ENCODE results near the gene GAMT. TPM values are rescaled to one million over a fixed set of nuclear protein-coding genes. Genes with fewer than 3 reads are reported as not detected.

GAMT gene
- total and polyA plus RNA-seq, 2 experiments from 2014 or later: 121 to 170 TPM

GRCh38 chr19:1438035-1438932 lies 36.9 kb upstream of the GAMT start, which contains the start of gene RPS15:
Gene RPS15 (plus strand): TSS chr19:1438396. CDS start chr19:1438426, 30 bp downstream.
- Histone ChIP-seq H3K79me2 (peaks cover 28% of the 10 kb centered on the region), H3K4me2 (peak within 1 kb of the TSS; percentile 98), H3K27ac (peak within 1 kb of the TSS; percentile 95), H3K27me3 (no peaks in the 10 kb centered on the region), H3K9me3 (ENCODE audit: low read depth) (no peaks in the 10 kb centered on the region), H3K4me1 (ENCODE audit: insufficient read depth) (peaks cover 5% of the 10 kb centered on the region), H4K20me1 (ENCODE audit: insufficient read depth, poor library complexity, severe bottlenecking) (peaks cover 41% of the 10 kb centered on the region), H3K36me3 (replicated peaks; ENCODE audit: insufficient read depth, low read depth) (no peaks in the 10 kb centered on the region), H3K4me3 (peak within 1 kb of the TSS; percentile 59), H2AFZ (peak within 1 kb of the TSS; percentile 22), H3K9me2 (replicated peaks; ENCODE audit: insufficient read depth) (no peaks in the 10 kb centered on the region)
- DNase-seq (ENCODE audit: low spot score): peak; percentile 98
- TF ChIP-seq EZH2 (IDR thresholded peaks at IDR 0.05; ENCODE audit: borderline replicate concordance): no peak
- peak; percentile 95 for TF ChIP-seq CTCF (IDR thresholded peaks at IDR 0.05; ENCODE audit: poor library complexity)
- 2% methylated on average over 98 of the region's 100 CpGs for WGBS (ENCODE audit: low lambda C conversion rate, missing lambda C conversion rate)

GRCh38 chr19:1437609-1438008 lies 36.3 kb upstream of the GAMT start:
- Histone ChIP-seq H4K20me1 (ENCODE audit: insufficient read depth, poor library complexity, severe bottlenecking) (peaks cover 36% of the 10 kb centered on the region), H3K4me1 (ENCODE audit: insufficient read depth) (peaks cover 5% of the 10 kb centered on the region), H3K4me2 (peak overlapping the region; percentile 51), H3K4me3 (no peak overlapping the region), H3K79me2 (peaks cover 28% of the 10 kb centered on the region), H3K9me2 (replicated peaks; ENCODE audit: insufficient read depth) (no peaks in the 10 kb centered on the region), H3K36me3 (replicated peaks; ENCODE audit: insufficient read depth, low read depth) (no peaks in the 10 kb centered on the region), H3K27ac (peak overlapping the region; percentile 76), H3K27me3 (no peaks in the 10 kb centered on the region), H2AFZ (no peak overlapping the region), H3K9me3 (ENCODE audit: low read depth) (no peaks in the 10 kb centered on the region)
- no peak for DNase-seq (ENCODE audit: low spot score)
- no peak for TF ChIP-seq CTCF (IDR thresholded peaks at IDR 0.05; ENCODE audit: poor library complexity)
- no peak for TF ChIP-seq EZH2 (IDR thresholded peaks at IDR 0.05; ENCODE audit: borderline replicate concordance)
- no peak for TF ChIP-seq EZH2phosphoT487 (IDR thresholded peaks at IDR 0.05; ENCODE audit: low read depth, severe bottlenecking, unreplicated experiment)
- 76% methylated on average over 8 of the region's 8 CpGs for WGBS (ENCODE audit: low lambda C conversion rate, missing lambda C conversion rate)

GRCh38 chr19:1435378-1435989 lies 34.1 kb upstream of the GAMT start:
- Histone ChIP-seq H2AFZ (no peak overlapping the region), H3K4me2 (no peak overlapping the region), H3K9me2 (replicated peaks; ENCODE audit: insufficient read depth) (no peaks in the 10 kb centered on the region), H3K36me3 (replicated peaks; ENCODE audit: insufficient read depth, low read depth) (no peaks in the 10 kb centered on the region), H3K79me2 (peaks cover 28% of the 10 kb centered on the region), H3K27me3 (no peaks in the 10 kb centered on the region), H3K4me3 (no peak overlapping the region), H3K9me3 (ENCODE audit: low read depth) (no peaks in the 10 kb centered on the region), H3K27ac (no peak overlapping the region), H4K20me1 (ENCODE audit: insufficient read depth, poor library complexity, severe bottlenecking) (peaks cover 17% of the 10 kb centered on the region), H3K4me1 (ENCODE audit: insufficient read depth) (peaks cover 5% of the 10 kb centered on the region)
- 95% methylated on average over 21 of the region's 21 CpGs for WGBS (ENCODE audit: low lambda C conversion rate, missing lambda C conversion rate)
- TF ChIP-seq CTCF (IDR thresholded peaks at IDR 0.05; ENCODE audit: poor library complexity): no peak
- TF ChIP-seq EZH2 (IDR thresholded peaks at IDR 0.05; ENCODE audit: borderline replicate concordance): no peak
- TF ChIP-seq EZH2phosphoT487 (IDR thresholded peaks at IDR 0.05; ENCODE audit: low read depth, severe bottlenecking, unreplicated experiment): no peak
- no peak for DNase-seq (ENCODE audit: low spot score)

Data from hepatocyte (in vitro differentiated cells).